DND-41 (cell line): ENCODE data around the gene RAP1B.

Source experiments
- ATAC-seq: fragments of 200-7000 bp; cut with Tn5 transposase; 3 replicates; pipeline ENCODE4 v1.9.1; 2021; ENCODE audit warnings: low read depth; ENCODE audit not compliant: insufficient read depth
- DNase-seq: peaks from one replicate; pipeline ENCODE4 v3.0.0-alpha.2; 2020
- H2AFZ ChIP-seq: 2 replicates; pipeline ENCODE4 v1.6.0; 2012; ENCODE audit warnings: low read depth, low read length
- H3K27ac ChIP-seq: 2 replicates; pipeline ENCODE4 v1.5.1; 2012; ENCODE audit warnings: low read length, inconsistent platforms
- H3K27me3 ChIP-seq: fragments of 200-600 bp; sonication (generic); 2 replicates; pipeline ENCODE4 v1.6.0; 2012; ENCODE audit warnings: low read length, mild to moderate bottlenecking, inconsistent platforms; ENCODE audit not compliant: insufficient read depth, poor library complexity
- H3K36me3 ChIP-seq: 2 replicates; pipeline ENCODE4 v1.5.1; 2012; ENCODE audit warnings: low read length, inconsistent platforms; ENCODE audit not compliant: insufficient read depth
- H3K4me1 ChIP-seq: 2 replicates; pipeline ENCODE4 v1.5.1; 2012; ENCODE audit warnings: mild to moderate bottlenecking, low read length; ENCODE audit not compliant: insufficient read depth
- H3K4me2 ChIP-seq: 2 replicates; pipeline ENCODE4 v1.6.0; 2012; ENCODE audit warnings: mild to moderate bottlenecking, moderate library complexity, low read length, inconsistent platforms; ENCODE audit not compliant: insufficient read depth
- H3K4me3 ChIP-seq, 2 experiments: fragments of 200-600 bp in 1 of 2; shearing (Covaris generic) in 1 of 2; 2 replicates each; pipeline ENCODE4 v1.5.1; 2012 to 2016; ENCODE audit warnings: inconsistent platforms in 2 of 2, low read length in 2 of 2, mild to moderate bottlenecking in 2 of 2, low read depth in 1 of 2, moderate library complexity in 1 of 2
- H3K79me2 ChIP-seq: 2 replicates; pipeline ENCODE4 v1.6.0; 2012; ENCODE audit warnings: low read length, inconsistent platforms; ENCODE audit not compliant: insufficient read depth
- H3K9ac ChIP-seq: 2 replicates; pipeline ENCODE4 v1.6.0; 2012; ENCODE audit warnings: low read depth, mild to moderate bottlenecking, inconsistent platforms, low read length, moderate library complexity
- H3K9me3 ChIP-seq: 2 replicates; pipeline ENCODE4 v1.5.1; 2012; ENCODE audit warnings: low read length, moderate library complexity, mild to moderate bottlenecking, inconsistent platforms; ENCODE audit not compliant: insufficient read depth, severe bottlenecking
- H4K20me1 ChIP-seq: 2 replicates; pipeline ENCODE4 v1.6.0; 2012; ENCODE audit warnings: low read length; ENCODE audit not compliant: insufficient read depth
- CTCF ChIP-seq: IDR thresholded peaks from 2 replicates; pipeline ENCODE4 v1.5.1; 2012; ENCODE audit warnings: borderline replicate concordance, low read length, moderate library complexity, mild to moderate bottlenecking; ENCODE audit not compliant: poor library complexity, severe bottlenecking; ENCODE audit errors: extremely low read depth
- EZH2 ChIP-seq: IDR thresholded peaks from 3 replicates; pipeline ENCODE4 v1.6.1; 2012; ENCODE audit warnings: borderline replicate concordance, low read depth, mild to moderate bottlenecking, moderate library complexity, low read length, inconsistent platforms; ENCODE audit not compliant: severe bottlenecking

Gene RAP1B

GRCh38 chr12:68580911-68581310 is 29.8 kb upstream of the RAP1B start:
- H3K4me2 ChIP-seq: no peak overlapping the region
- H4K20me1 ChIP-seq: no peaks in the 10 kb centered on the region
- no peaks in the 10 kb centered on the region for H3K79me2 ChIP-seq
- H2AFZ ChIP-seq: no peak overlapping the region
- no peak overlapping the region for H3K9ac ChIP-seq
- H3K4me3 ChIP-seq: no peak overlapping the region
- DNase-seq (no peak), ATAC-seq (no peak)
- no peaks in the 10 kb centered on the region for H3K36me3 ChIP-seq
- no peaks in the 10 kb centered on the region for H3K27me3 ChIP-seq
- H3K4me1 ChIP-seq: peaks cover 13% of the 10 kb centered on the region
- H3K9me3 ChIP-seq: no peaks in the 10 kb centered on the region
- TF ChIP-seq EZH2: no peak
- no peak for TF ChIP-seq CTCF
- H3K27ac ChIP-seq: no peak overlapping the region

GRCh38 chr12:68581926-68582325 is 28.8 kb upstream of the RAP1B start:
- no peak overlapping the region for H2AFZ ChIP-seq
- no peaks in the 10 kb centered on the region for H3K9me3 ChIP-seq
- no peaks in the 10 kb centered on the region for H4K20me1 ChIP-seq
- H3K4me2 ChIP-seq: no peak overlapping the region
- H3K79me2 ChIP-seq: no peaks in the 10 kb centered on the region
- H3K36me3 ChIP-seq: no peaks in the 10 kb centered on the region
- H3K4me1 ChIP-seq: peaks cover 17% of the 10 kb centered on the region
- H3K27me3 ChIP-seq: no peaks in the 10 kb centered on the region
- no peak for DNase-seq
- no peak overlapping the region for H3K9ac ChIP-seq
- TF ChIP-seq EZH2: no peak
- TF ChIP-seq CTCF: no peak
- no peak for ATAC-seq
- H3K4me3 ChIP-seq: no peak overlapping the region
- no peak overlapping the region for H3K27ac ChIP-seq

GRCh38 chr12:68585966-68586365 is 24.7 kb upstream of the RAP1B start:
- no peak overlapping the region for H3K4me2 ChIP-seq
- H3K27me3 ChIP-seq: no peaks in the 10 kb centered on the region
- H3K4me1 ChIP-seq: peaks cover 23% of the 10 kb centered on the region
- H4K20me1 ChIP-seq: no peaks in the 10 kb centered on the region
- H2AFZ ChIP-seq: no peak overlapping the region
- no peak overlapping the region for H3K27ac ChIP-seq
- peaks cover 12% of the 10 kb centered on the region for H3K9me3 ChIP-seq
- no peak overlapping the region for H3K4me3 ChIP-seq
- H3K79me2 ChIP-seq: no peaks in the 10 kb centered on the region
- TF ChIP-seq EZH2: no peak
- TF ChIP-seq CTCF: no peak
- ATAC-seq (no peak), DNase-seq (no peak)
- H3K9ac ChIP-seq: no peak overlapping the region
- H3K36me3 ChIP-seq: no peaks in the 10 kb centered on the region

GRCh38 chr12:68587448-68587873 is 23.2 kb upstream of the RAP1B start:
- no peak for TF ChIP-seq CTCF
- TF ChIP-seq EZH2: no peak
- peak overlapping the region; percentile 41; the same call in 1 of the 2 replicates for H2AFZ ChIP-seq
- H3K9me3 ChIP-seq: peaks cover 12% of the 10 kb centered on the region
- H3K36me3 ChIP-seq: no peaks in the 10 kb centered on the region
- peak; percentile 76 for DNase-seq
- peak overlapping the region; percentile 56 for H3K4me2 ChIP-seq
- H3K27me3 ChIP-seq: no peaks in the 10 kb centered on the region
- H3K4me1 ChIP-seq: peaks cover 38% of the 10 kb centered on the region
- 0 out of 4 replicates have a peak overlapping the region, but pooled peaks of 1 of the 2 experiments have one; percentile 20 for H3K4me3 ChIP-seq
- ATAC-seq: peak; percentile 81
- no peaks in the 10 kb centered on the region for H4K20me1 ChIP-seq
- H3K79me2 ChIP-seq: no peaks in the 10 kb centered on the region
- H3K9ac ChIP-seq: no peak overlapping the region
- H3K27ac ChIP-seq: peak overlapping the region; percentile 70
